GM21381 (cell line): ENCODE measurements around the gene EML6.

ENCODE experiments used
- ATAC-seq: cut with Tn5 transposase; IDR thresholded peaks from one replicate; pipeline ENCODE4 v1.9.1; 2021; ENCODE audit warnings: mild to moderate bottlenecking, moderate library complexity; ENCODE audit not compliant: unreplicated experiment

EML6 gene

GRCh38 chr2:54902763-54903162 lies 179.3 kb downstream of the EML6 start:
- ATAC-seq, result no peak

DNA sequence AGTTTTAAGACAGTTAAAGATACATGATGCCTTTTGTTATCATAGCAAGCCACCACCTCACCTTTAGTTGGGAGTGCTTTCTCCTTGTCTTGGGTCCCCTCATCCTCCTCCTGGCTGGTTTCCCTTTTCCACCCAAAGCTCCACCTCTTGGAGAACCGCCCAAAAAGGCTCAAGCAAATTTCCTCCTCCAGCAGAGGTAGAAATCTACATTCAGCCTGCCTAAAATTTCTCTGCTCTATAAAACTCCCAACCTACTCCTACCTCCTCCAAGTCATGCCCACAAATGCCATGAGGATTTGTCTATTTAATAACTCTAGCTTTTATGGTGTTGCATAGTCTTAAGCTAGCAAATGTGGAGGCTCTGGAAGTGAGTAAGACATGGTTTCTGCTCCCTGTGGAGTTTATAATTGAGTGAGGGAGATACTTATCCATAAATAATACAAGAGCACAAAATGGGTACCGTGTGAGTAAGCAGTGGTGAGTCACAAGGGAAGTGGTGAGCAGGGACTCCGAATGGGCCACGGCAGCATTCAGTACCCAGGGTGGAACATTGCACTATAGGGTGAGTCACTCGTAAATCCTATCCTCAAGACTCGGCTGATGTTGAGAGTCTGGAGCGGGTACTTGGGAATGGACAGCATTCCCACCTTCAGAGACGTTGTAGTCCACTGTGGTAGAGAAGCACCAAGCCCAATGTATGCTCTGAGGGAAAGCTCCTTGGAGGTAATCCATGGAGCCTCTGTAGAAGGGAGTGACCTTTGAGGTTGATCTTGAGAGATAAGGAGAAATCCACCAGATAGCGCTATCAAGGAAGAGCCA lies 180.5 kb downstream of the EML6 start:
- no peak for ATAC-seq

- no peak for ATAC-seq
These were observed 181.4 kb downstream of the EML6 start for GRCh38 chr2:54904836-54905235.

DNA sequence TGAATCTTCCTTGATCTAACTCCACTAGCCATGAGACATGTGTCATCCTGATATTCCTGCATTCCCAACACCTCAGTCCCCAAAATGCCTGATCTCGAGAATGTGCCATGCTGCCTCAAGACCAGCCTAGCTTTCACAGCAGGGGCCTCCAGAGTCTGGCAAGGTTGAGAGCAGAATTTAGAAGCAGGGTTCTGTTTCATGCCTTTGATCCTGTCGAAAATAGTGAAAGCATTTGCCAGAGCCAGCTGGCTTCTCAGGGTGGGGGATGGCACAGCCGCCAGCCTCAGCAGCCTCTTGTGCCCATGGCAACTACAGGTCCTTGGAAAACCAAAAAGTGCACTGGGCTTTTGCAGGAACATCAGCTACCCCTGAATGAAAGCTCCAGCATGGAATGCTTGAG lies 183.3 kb downstream of the EML6 start:
- ATAC-seq, result no peak

DNA sequence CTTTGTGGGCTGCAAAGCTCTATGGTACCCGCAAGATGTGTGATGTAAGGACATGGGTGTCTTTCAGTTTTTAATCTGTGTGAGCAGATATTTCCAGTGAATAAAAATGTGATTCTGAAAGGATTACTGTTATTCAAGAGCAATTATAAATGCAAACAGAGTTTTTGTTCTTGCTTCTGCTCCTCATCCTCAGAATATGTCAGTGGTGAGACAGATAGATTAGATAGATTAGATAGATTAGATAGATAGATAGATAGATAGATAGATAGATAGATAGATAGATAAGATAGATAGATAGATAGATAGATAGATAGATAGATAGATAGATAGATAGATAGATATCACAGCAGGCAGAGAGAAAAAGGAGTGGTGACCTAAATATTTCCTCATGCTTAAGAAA lies 184.2 kb downstream of the EML6 start:
- no peak for ATAC-seq

GRCh38 chr2:54908591-54908990 lies 185.1 kb downstream of the EML6 start:
- no peak for ATAC-seq

DNA sequence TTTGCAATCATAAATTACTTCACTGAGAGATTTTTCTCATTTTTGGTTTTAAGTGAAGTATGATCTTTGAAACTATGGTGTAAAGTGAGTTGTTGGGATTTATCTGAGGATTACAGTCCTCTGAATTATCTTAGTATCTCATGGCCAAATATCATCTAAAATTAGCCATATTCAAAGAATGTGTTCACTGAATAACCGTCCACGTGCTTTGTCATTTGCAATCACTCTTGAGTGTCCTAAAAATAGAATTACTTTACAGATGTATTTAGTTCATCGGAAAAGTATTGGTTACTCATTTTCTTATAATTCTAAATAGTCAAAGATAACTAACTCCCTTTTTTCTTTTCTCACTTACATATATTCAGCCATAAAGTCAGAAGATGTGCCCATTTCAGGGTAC lies 185.5 kb downstream of the EML6 start:
- ATAC-seq, result no peak

DNA sequence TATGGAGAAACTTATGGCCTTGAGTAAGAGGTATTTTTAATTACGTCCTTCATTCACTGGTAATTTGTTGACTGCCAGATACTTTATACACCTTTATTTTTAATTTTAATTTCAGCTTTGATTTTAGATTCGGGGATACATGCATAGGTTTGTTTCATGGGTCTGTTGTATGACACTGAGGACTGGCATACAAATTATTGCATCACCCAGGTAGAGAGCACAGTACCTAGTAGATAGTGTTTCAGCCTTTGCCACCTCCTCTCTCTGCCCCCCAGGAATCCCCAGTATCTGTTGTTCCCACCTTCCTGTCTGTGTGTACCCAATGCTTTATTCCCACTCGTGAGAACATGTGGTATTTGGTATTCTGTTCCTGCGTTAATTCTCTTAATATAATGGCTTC lies 188.8 kb downstream of the EML6 start:
- ATAC-seq, result no peak

- no peak for ATAC-seq
These were observed 189.4 kb downstream of the EML6 start for GRCh38 chr2:54912893-54913292.

GRCh38 chr2:54914637-54915036 lies 191.2 kb downstream of the EML6 start:
- ATAC-seq, result no peak

GRCh38 chr2:54915101-54915500 lies 191.6 kb downstream of the EML6 start:
- ATAC-seq, result no peak

DNA sequence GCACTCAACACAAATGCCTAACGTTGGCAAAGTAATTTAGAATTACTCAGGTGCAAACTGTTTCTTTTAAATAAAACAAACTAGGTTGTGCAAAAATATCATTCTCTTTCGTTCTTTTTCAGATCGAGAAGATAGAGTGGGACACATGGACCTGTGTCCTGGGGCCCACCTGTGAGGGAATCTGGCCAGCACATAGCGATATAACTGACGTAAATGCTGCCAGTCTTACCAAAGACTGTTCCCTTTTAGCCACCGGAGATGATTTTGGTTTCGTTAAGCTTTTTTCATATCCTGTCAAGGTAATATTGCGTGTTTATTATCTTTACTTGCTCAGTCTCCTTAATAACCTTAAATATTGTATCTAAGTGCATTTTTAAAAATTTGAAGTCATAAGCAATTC lies 193.2 kb downstream of the EML6 start:
- ATAC-seq, result no peak

- no peak for ATAC-seq
These were observed 195.3 kb downstream of the EML6 start for GRCh38 chr2:54918647-54919280.

DNA sequence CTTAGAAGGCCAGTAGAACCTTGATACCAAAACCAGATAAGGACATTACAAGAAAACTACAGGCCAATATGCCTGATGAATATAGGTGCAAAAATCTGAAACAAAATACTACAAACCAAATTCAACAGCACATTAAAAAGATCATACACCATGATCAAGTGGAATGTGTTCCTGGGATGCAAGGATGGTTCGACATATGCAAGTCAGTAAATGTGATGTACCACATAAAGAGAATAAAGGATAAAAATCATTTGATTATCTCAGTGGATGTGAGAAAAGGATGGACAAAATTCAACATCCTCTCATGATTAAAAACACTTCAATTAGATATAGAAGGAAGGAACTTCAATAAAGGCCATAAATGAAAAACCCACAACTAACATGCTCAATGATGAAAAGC lies 197.2 kb downstream of the EML6 start:
- no peak for ATAC-seq

- ATAC-seq, result no peak
These were observed 200.7 kb downstream of the EML6 start for GRCh38 chr2:54924121-54924520.

- no peak for ATAC-seq
These were observed 201.6 kb downstream of the EML6 start for GRCh38 chr2:54925022-54925421.

- no peak for ATAC-seq
These were observed 203.8 kb downstream of the EML6 start for GRCh38 chr2:54927085-54927750.

DNA sequence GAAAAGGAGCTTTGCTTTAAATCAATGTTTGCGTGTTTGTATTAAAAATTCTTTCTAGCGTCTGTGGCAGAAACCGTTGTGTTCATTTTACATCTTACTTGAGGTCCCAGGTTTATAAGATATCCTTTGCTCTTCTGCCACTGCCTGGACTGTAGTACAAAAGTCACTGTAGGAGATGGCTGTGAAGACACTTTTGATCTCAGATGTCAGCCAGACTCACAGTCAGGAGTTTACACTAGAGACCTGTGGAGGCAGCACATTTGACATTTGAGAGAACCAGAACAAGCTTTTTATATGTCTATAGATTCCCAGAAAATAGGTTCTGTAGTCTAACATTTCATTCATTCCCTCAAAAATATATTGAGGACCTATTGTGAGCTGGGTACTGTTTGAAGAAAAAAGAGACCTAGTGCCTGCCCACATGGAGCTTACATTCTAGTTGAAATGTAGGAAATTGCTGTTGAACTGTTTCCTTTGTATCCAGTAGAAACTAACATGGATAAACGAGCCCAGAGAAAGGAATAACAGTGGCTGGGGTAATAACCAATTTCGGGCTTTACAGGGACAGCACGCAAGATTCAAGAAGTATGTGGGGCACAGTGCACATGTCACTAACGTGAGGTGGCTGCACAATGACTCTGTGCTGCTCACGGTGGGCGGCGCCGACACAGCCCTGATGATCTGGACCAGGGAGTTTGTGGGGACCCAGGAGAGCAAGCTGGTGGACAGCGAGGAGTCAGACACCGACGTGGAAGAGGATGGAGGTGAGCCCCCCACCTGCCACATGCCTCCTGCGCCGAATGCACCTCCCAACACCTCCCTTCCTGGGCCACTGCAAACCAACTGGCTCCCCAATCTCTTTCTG lies 204.5 kb downstream of the EML6 start:
- ATAC-seq, result no peak

GRCh38 chr2:54928719-54929118 lies 205.3 kb downstream of the EML6 start:
- ATAC-seq, result no peak

DNA sequence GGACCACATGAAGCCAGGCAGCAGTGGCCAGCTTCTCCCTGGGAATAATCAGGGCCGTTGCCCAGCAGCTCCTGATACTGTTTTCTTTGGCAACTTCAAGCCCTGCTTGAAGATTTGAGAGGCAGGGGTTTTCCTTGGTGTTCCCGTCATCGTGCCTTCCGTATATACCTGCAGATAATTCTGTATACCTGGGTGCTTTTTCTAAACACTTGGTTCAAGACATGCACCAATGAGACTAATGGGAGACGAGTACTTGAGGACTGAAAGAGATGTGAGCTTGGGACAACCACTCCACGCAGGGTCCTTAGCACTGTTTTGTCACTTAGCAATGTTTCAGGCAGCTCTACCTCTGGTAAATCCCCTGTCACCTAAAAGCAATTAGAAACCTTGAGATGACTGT lies 208.0 kb downstream of the EML6 start:
- no peak for ATAC-seq

DNA sequence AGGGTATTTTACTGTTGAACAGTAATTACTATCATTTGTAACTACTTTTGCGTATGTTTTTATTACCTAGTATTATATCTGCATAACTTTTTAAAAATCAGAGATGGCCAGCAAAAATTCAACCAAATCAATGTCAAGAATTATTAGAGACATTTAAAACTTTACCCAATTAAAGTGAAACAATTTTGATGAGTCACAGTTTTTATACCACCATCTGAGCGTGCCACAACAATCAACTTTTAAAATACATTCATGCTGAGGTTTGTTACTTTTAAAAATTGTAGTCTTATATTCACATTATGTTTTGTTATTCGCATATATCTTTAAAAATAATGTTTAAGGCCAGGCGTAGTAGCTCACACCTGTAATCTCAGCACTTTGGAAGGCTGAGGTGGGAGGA lies 211.9 kb downstream of the EML6 start:
- ATAC-seq, result no peak
